Karpas-422 (cell line): Measurements from ENCODE around the gene IRF8. TPM values are rescaled to one million over a fixed set of nuclear protein-coding genes. Genes with fewer than 3 reads are reported as not detected.

ENCODE experiments used
- DNase-seq: peaks from one replicate; pipeline ENCODE4 v3.0.0-alpha.2; 2015
- H2AFZ ChIP-seq: fragments of 200-600 bp; sonication (generic); 2 replicates; pipeline ENCODE4 v1.6.1; 2014; ENCODE audit warnings: antibody characterized with exemption, low read length, mixed read lengths
- H3K27ac ChIP-seq: fragments of 200-600 bp; sonication (generic); 2 replicates; pipeline ENCODE4 v1.5.1; 2014; ENCODE audit warnings: mild to moderate bottlenecking, low read length, moderate library complexity
- H3K27me3 ChIP-seq: fragments of 200-600 bp; sonication (generic); 2 replicates; pipeline ENCODE4 v1.6.1; 2014; ENCODE audit warnings: low read length, mixed read lengths
- H3K36me3 ChIP-seq: fragments of 200-600 bp; sonication (generic); 2 replicates; pipeline ENCODE4 v1.6.1; 2014; ENCODE audit warnings: low read length, mixed read lengths; ENCODE audit not compliant: insufficient read depth
- H3K4me1 ChIP-seq: fragments of 200-600 bp; sonication (generic); 2 replicates; pipeline ENCODE4 v1.6.1; 2014; ENCODE audit warnings: mild to moderate bottlenecking, low read length, mixed read lengths
- H3K4me2 ChIP-seq: fragments of 200-600 bp; sonication (generic); 2 replicates; pipeline ENCODE4 v1.6.1; 2014; ENCODE audit warnings: low read length, low read depth, mild to moderate bottlenecking; ENCODE audit not compliant: poor library complexity, severe bottlenecking
- H3K4me3 ChIP-seq: fragments of 200-600 bp; sonication (generic); 2 replicates; pipeline ENCODE4 v1.5.1; 2014; ENCODE audit warnings: mild to moderate bottlenecking, antibody characterized with exemption, low read length, mixed read lengths
- H3K79me2 ChIP-seq: fragments of 200-600 bp; sonication (generic); 2 replicates; pipeline ENCODE4 v1.6.1; 2014; ENCODE audit warnings: mild to moderate bottlenecking, low read length, mixed read lengths
- H3K9ac ChIP-seq: fragments of 200-600 bp; sonication (generic); 2 replicates; pipeline ENCODE4 v1.6.0; 2014; ENCODE audit warnings: low read length
- H3K9me2 ChIP-seq: fragments of 200-600 bp; sonication (generic), shearing (Covaris generic); replicated peaks from 2 replicates; pipeline ENCODE4 v1.6.0; 2014; ENCODE audit warnings: mild to moderate bottlenecking, low read length, moderate library complexity; ENCODE audit not compliant: insufficient read depth
- H3K9me3 ChIP-seq: fragments of 300-700, 200-600 bp; sonication (generic); 2 replicates; pipeline ENCODE4 v1.6.1; 2014; ENCODE audit warnings: low read length, mixed read lengths
- H4K20me1 ChIP-seq: fragments of 200-600 bp; sonication (generic); 2 replicates; pipeline ENCODE4 v1.6.1; 2014; ENCODE audit warnings: mild to moderate bottlenecking, antibody characterized with exemption, low read length, low read depth; ENCODE audit not compliant: insufficient read depth
- total RNA-seq: library from RNA; depleted of rRNA; stranded (reverse); fragments of >200 nt; shearing (Covaris generic); gene quantifications from 2 replicates; pipeline ENCODE4 v1.2.3, GENCODE V29; 2014; ENCODE audit warnings: low replicate concordance

Gene IRF8
- total RNA-seq, 1 experiment from 2014 or later, result 285 TPM

DNA sequence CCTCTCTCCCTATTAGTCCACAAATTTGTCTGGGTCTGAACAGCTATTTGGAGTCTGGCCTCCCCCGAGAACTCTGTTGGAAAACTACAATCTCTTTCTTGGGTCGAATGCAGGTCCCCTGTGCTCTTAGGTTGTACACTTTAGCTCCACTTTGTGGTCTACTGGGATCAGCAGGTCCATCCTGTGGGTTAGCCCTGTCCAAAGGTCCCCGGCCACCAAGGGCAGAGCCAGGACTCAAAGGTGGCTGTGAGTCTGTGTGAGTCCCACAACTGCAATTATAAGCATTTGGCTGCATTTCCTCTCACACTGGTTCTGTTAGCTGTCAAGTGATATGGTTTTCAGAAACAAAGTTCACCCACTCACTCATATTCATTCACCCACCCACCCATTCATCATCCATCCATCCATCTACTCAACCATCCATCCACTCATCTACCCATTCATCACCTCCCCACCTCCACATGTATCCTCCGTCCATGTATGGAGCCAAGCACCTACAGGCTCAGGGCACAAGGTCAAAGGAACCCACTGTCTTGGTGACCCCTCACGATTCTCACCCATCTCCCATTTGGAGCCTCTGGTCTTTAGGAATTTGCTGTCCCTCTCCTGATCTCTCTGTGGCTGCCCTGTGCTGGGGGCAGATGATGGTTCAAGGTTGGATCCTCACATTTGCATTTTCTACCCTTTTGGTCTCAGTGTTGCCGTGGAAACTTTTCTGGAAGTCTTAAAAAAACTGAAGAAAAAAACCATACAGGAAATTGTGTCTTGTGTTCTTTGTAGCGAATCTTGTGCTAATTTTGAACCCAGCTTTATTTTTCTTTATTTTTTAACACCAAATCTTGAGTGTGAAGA is 45.8 kb downstream of the IRF8 start:
- no peak for DNase-seq
- peaks cover 4% of the 10 kb centered on the region; the same call in 1 of the 2 replicates for H3K27me3 ChIP-seq
- no peaks in the 10 kb centered on the region for H3K36me3 ChIP-seq
- H4K20me1 ChIP-seq, result no peaks in the 10 kb centered on the region
- H3K4me2 ChIP-seq, result peak overlapping the region; percentile 33
- H3K4me3 ChIP-seq, result no peak overlapping the region
- no peaks in the 10 kb centered on the region for H3K9me3 ChIP-seq
- peak overlapping the region; percentile 41 for H3K9ac ChIP-seq
- H3K27ac ChIP-seq, result no peak overlapping the region
- no peaks in the 10 kb centered on the region for H3K9me2 ChIP-seq
- H3K4me1 ChIP-seq, result peaks cover 40% of the 10 kb centered on the region
- H3K79me2 ChIP-seq, result no peaks in the 10 kb centered on the region
- H2AFZ ChIP-seq, result 0 out of 2 replicates have a peak overlapping the region, but pooled peaks have one; percentile 4

- no peak overlapping the region for H3K27ac ChIP-seq
- H3K4me1 ChIP-seq, result peaks cover 46% of the 10 kb centered on the region
- H3K4me3 ChIP-seq, result peak overlapping the region; percentile 36; the same call in 1 of the 2 replicates
- no peaks in the 10 kb centered on the region for H3K9me3 ChIP-seq
- 0 out of 2 replicates have a peak overlapping the region, but pooled peaks have one; percentile 4 for H2AFZ ChIP-seq
- DNase-seq, result no peak
- H3K9me2 ChIP-seq, result no peaks in the 10 kb centered on the region
- H4K20me1 ChIP-seq, result no peaks in the 10 kb centered on the region
- peak overlapping the region; percentile 41 for H3K9ac ChIP-seq
- H3K4me2 ChIP-seq, result peak overlapping the region; percentile 33
- no peaks in the 10 kb centered on the region for H3K79me2 ChIP-seq
- peaks cover 4% of the 10 kb centered on the region; the same call in 1 of the 2 replicates for H3K27me3 ChIP-seq
- no peaks in the 10 kb centered on the region for H3K36me3 ChIP-seq
Measured at GRCh38 chr16:85945424-85945751, 46.4 kb downstream of the IRF8 start.

DNA sequence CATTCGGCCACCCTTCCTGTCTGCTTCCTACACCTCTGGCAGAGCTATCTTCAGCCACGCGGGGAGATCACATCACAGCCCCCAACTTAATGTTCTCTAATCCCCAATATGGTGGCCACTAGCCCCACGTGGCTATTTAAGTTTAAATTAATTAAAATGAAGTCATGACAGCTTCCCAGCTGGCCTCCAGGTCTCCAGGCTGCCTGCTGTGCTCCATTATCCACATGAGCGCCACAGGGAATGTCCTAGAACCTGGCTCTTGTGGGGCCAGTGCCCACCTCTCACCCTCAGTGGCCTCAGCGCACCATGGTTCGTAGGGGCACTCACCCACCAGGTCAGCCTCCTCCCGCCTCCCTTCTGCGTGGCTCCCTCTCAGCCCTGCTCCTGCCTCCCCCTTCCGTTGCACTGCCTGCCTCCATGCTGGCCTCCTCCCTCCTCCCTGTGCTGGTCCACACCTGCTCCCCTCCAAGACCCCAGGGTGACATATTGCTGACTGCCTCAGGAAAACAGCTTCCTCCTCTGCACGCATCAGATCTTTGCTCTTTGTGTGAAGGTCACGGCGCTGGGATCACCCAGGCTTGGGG is 47.7 kb downstream of the IRF8 start:
- DNase-seq, result no peak
- H3K4me1 ChIP-seq, result peaks cover 46% of the 10 kb centered on the region
- H3K27ac ChIP-seq, result no peak overlapping the region
- no peaks in the 10 kb centered on the region for H3K9me2 ChIP-seq
- H2AFZ ChIP-seq, result no peak overlapping the region
- H3K4me3 ChIP-seq, result no peak overlapping the region
- peaks cover 4% of the 10 kb centered on the region; the same call in 1 of the 2 replicates for H3K27me3 ChIP-seq
- H3K36me3 ChIP-seq, result no peaks in the 10 kb centered on the region
- no peak overlapping the region for H3K9ac ChIP-seq
- H3K79me2 ChIP-seq, result no peaks in the 10 kb centered on the region
- H3K9me3 ChIP-seq, result no peaks in the 10 kb centered on the region
- H4K20me1 ChIP-seq, result no peaks in the 10 kb centered on the region
- no peak overlapping the region for H3K4me2 ChIP-seq

DNA sequence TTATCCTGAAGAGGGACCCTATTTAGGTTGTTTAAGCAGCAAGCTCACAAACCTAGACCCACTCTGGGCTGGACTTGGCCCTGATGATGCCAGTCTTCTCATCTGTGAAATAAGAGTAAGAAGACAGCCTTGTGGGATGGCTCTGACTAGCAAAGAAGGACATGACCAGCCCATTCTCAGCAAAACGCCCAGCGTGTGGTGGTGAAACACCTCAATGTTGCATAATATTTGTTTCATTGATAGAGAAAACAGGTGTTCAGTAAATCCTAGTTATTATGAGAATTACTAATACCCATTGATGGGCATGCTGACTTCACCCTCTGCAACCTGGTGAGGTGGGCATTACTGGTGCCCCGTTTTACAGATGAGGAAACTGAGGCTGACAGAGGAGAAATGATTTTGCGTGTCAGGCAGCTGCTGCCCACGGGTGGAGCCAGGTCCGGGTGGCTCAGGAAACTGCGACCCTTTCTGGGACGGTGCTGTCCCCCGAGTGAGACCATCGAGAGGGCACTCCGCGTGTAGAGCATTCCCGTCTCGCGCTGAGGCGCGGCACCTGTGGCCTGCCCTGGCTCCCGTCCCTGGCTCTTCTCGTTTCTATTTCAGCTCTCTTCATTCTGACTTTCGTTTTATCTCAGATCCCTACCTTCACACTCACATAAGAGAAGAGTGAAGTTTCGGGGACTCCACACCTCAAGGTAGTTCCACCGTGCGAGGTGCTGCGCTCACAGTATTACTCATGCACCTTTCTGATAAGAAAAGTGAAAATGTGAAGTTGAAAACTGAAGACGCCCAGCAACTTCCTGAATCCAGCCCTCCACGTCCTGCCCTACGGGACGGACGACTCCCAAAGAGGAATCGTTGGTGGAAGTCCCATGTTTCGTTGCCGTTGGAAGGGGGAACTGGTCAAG is 48.5 kb downstream of the IRF8 start:
- no peak for DNase-seq
- Histone ChIP-seq H3K9ac (peak overlapping the region; percentile 36; the same call in 1 of the 2 replicates), H3K4me2 (peak overlapping the region; percentile 65), H3K9me3 (no peaks in the 10 kb centered on the region), H3K9me2 (no peaks in the 10 kb centered on the region), H2AFZ (peak overlapping the region; percentile 13; the same call in 1 of the 2 replicates), H3K27ac (no peak overlapping the region), H3K27me3 (peaks cover 4% of the 10 kb centered on the region; the same call in 1 of the 2 replicates), H3K4me1 (peaks cover 46% of the 10 kb centered on the region), H4K20me1 (no peaks in the 10 kb centered on the region), H3K36me3 (no peaks in the 10 kb centered on the region), H3K79me2 (no peaks in the 10 kb centered on the region), H3K4me3 (peak overlapping the region; percentile 26; the same call in 1 of the 2 replicates)

DNA sequence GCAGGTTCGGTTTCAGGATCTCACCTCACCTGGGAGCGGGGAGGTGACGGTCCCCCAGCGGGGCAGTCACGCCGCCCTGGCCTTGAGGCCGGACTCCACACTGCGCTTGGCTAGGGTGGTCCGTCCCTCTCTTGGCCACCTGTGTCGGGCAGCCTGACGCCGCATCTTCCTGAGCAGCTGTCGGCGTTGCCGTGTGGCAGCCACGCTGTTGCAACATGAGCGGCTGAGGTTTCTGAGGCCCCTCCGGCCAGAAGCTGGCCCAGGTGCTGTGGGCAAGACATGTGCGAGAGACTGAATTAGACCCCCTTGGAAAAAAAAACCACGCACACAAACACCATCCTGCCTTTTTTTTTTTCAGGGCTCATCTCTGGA is 49.2 kb downstream of the IRF8 start:
- no peaks in the 10 kb centered on the region for H3K9me2 ChIP-seq
- H3K9ac ChIP-seq, result peak overlapping the region; percentile 36; the same call in 1 of the 2 replicates
- H3K4me2 ChIP-seq, result peak overlapping the region; percentile 65
- peak overlapping the region; percentile 13; the same call in 1 of the 2 replicates for H2AFZ ChIP-seq
- H3K27me3 ChIP-seq, result peaks cover 4% of the 10 kb centered on the region; the same call in 1 of the 2 replicates
- no peaks in the 10 kb centered on the region for H3K9me3 ChIP-seq
- H4K20me1 ChIP-seq, result no peaks in the 10 kb centered on the region
- no peak overlapping the region for H3K27ac ChIP-seq
- no peaks in the 10 kb centered on the region for H3K79me2 ChIP-seq
- peak overlapping the region; percentile 26; the same call in 1 of the 2 replicates for H3K4me3 ChIP-seq
- H3K36me3 ChIP-seq, result no peaks in the 10 kb centered on the region
- no peak for DNase-seq
- H3K4me1 ChIP-seq, result peaks cover 46% of the 10 kb centered on the region

DNA sequence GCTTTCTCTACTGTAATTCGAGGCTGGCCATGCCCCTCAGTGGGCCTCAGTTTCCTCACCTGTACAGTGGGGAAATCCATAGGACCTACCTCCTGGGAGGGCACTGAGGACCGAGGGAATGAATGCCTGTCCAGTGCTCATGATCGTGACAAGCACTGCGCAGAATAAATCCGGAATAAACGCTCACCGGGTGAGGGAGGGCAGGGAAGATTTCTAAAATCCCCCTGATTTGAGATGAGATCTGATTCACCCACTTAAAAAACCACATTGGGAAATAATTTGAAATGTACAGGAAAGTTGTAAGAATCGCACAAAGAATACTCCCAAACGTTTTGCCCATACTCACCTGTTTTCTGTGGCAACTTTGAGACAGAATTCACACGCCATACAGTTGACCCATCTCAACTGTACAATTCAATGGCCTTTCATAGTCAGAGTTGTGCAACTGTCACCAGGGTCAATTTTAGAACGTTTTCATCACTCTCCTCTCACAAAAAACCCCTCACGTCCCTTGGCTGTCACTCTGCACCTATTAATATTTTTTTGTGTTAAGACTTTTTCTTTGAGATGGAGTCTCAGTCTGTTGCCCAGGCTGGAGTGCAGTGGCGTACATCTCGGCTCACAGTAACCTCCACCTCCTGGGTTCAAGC is 49.8 kb downstream of the IRF8 start:
- Histone ChIP-seq H3K9me2 (no peaks in the 10 kb centered on the region), H2AFZ (no peak overlapping the region), H3K36me3 (no peaks in the 10 kb centered on the region), H3K4me1 (peaks cover 46% of the 10 kb centered on the region), H3K27ac (no peak overlapping the region), H3K4me3 (no peak overlapping the region), H3K9me3 (no peaks in the 10 kb centered on the region), H3K9ac (0 out of 2 replicates have a peak overlapping the region, but pooled peaks have one; percentile 36), H4K20me1 (no peaks in the 10 kb centered on the region), H3K79me2 (no peaks in the 10 kb centered on the region), H3K4me2 (peak overlapping the region; percentile 65), H3K27me3 (peaks cover 4% of the 10 kb centered on the region; the same call in 1 of the 2 replicates)
- no peak for DNase-seq

DNA sequence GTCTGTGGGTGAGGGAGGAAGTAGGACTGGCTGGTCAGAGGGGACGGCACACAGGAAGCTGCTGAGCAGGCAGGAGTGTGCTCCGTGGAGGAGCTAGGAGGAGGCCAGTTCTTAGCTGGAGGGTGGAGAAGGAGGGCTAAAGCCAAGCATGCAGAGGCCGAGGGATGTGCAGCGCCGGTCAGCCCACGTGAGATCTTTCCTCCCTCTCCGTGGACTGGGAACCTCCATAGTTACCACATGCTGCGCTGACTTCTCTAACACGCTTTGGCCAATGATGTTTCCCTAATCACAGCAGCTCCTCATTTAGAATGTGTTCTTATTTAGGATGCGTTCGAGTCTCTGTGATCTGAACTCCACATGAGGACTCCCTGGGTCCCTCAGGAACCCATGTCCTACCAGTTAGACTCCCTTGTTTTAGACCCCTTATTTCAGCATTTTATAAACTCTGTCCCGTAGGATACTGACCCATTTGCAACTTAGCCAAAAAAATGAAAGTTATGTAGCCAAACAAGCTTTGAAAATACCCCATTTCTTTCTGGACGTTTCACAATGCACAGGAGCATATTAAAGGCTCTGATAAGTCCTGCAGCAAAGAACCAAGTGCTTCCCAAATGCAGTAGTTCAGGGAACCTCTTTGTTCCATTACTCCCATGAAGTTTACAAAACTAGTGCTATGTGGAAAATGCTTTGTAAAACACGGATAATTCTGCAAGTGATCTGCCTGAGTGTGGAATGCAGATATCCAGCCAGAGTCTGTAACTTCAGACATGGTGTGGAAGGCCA is 51.4 kb downstream of the IRF8 start:
- Histone ChIP-seq H3K4me3 (no peak overlapping the region), H4K20me1 (no peaks in the 10 kb centered on the region), H3K4me1 (peaks cover 44% of the 10 kb centered on the region), H3K4me2 (no peak overlapping the region), H3K36me3 (no peaks in the 10 kb centered on the region), H2AFZ (no peak overlapping the region), H3K9me3 (no peaks in the 10 kb centered on the region), H3K27me3 (0 out of 2 replicates have a peak, but pooled peaks cover 4% of the 10 kb centered on the region), H3K27ac (no peak overlapping the region), H3K79me2 (no peaks in the 10 kb centered on the region), H3K9me2 (no peaks in the 10 kb centered on the region), H3K9ac (no peak overlapping the region)
- DNase-seq, result no peak
